ENCODE measurements around the gene TMEFF1.

The TMEFF1 gene

DNA sequence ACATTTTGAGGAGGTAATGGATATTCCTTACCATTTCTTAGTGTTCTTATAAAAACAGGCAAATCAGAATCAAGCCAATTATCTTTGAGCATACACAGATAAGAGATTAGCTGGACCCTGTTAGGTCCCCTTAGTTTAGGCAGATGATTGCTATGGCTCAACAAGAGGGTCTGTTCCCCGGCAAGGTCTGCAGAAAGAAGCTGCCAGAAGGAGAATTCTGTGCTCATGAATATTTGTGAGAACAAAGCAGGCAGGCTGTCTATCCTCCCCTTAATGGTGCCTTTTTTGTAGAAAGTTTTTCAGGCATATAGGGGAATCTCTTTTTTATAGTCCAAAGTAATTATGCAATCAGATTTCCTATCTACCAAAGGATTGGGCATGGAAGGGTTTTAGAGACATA is 132.5 kb downstream of the TMEFF1 start:
- no peak for DNase-seq (ENCODE audit: low read depth in 3 of 3)

DNA sequence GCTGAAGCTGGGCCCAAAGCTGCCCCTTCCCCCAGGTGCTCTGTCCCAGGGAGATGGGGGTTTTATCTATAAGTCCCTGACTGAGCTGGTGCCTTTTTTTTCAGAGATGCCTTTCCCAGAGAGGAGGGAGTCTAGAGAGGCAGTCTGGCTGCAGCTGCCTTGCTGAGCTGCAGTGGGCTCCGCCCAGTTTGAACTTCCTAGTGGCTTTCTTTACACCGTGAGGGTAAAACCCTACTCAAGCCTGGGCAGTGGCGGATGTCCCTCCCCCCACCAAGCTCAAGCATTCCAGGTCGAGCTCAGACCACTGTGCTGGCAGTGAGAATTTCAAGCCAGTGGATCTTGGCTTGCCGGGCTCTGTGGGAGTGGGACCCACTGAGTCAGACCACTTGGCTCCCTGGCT is 146.2 kb downstream of the TMEFF1 start:
- no peak for DNase-seq (ENCODE audit: low read depth in 3 of 3)

DNA sequence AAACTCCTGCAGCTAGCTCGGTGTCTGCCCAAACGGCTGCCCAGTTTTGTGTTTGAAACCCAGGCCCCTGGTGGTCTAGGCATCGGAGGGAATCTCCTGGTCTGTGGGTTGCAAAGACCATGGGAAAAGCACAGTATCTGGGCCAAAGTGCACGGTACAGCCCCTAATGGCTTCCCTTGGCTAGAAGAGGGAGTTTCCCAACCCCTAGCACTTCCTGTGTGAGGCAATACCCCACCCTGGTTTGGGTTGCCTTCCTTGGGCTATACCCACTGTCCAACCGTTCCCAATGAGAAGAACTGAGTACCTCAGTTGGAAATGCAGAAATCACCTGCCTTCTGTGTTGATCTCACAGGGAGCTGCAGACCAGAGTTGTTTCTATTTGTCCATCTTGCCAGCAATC is 146.7 kb downstream of the TMEFF1 start:
- no peak for DNase-seq (ENCODE audit: low read depth in 3 of 3)

DNA sequence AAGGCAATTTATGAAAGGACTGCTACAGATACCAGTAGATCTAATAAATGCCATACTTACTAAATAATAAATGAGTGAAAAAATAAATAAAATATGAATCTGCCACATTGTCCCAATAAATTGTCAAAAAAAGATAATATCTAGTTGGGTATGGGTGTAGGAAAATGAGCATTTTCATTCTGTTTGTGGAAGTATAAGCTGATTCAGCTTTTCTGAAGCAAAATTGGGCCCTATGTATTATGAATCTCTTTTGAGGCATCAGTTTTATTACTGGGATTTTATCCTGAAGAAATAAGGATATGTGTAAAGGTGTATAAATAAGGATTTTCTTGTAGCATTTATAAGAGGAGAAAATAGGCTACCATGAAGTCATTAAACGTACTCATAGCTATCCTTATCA is 151.0 kb downstream of the TMEFF1 start:
- no peak for DNase-seq (ENCODE audit: low read depth in 3 of 3)

DNA sequence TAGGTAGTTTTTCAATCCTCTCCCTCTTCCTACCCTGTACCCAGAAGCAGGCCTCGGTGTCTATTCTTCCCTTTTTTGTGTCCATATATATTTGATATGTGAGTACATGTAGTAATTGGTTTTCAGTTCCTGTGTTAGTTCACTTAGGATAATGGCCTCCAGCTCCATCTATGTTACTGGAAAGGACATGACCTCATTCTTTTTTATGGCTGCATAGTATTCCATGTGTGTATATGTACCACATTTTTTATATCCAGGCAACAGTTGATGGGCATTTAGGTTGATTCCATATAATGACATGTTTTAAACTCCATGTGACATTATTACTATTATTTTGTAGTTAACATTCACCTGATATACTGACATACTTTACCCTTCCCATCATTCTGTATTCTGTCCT is 154.0 kb downstream of the TMEFF1 start:
- DNase-seq (ENCODE audit: low read depth in 3 of 3) = no peak
